HepG2 (cell line): ENCODE results near the gene PRR35. TPM values are rescaled to one million over a fixed set of nuclear protein-coding genes. Genes with fewer than 3 reads are reported as not detected.
A peak's percentile ranks its signal among the peaks of the same experiment; 100 is the strongest.

Experiments used
- EED ChIP-seq: sonication (generic); formaldehyde crosslinking; IDR thresholded peaks from 2 replicates; pipeline ENCODE4 v1.5.0; 2020; ENCODE audit warnings: mild to moderate bottlenecking, missing genetic modification reagents
- HMG20A ChIP-seq: IDR thresholded peaks from 2 replicates; pipeline ENCODE4 v1.6.1; 2016; ENCODE audit warnings: borderline replicate concordance
- IKZF4 ChIP-seq: sonication (generic); formaldehyde crosslinking; IDR thresholded peaks from 2 replicates; pipeline ENCODE4 v1.5.1; 2020; ENCODE audit warnings: borderline replicate concordance, mild to moderate bottlenecking, low read depth, missing genetic modification reagents; ENCODE audit errors: not compliant biosample characterization
- MTA1 ChIP-seq: sonication (generic); formaldehyde crosslinking; IDR thresholded peaks from 2 replicates; pipeline ENCODE4 v1.4.0; 2020; ENCODE audit warnings: missing genetic modification reagents, mild to moderate bottlenecking, borderline replicate concordance
- MYPOP ChIP-seq: sonication (generic); formaldehyde crosslinking; IDR thresholded peaks from 2 replicates; pipeline ENCODE4 v1.8.1; 2023; ENCODE audit warnings: mild to moderate bottlenecking, moderate library complexity, missing genetic modification reagents
- NKX3-1 ChIP-seq: sonication (generic); formaldehyde crosslinking; IDR thresholded peaks from 2 replicates; pipeline ENCODE4 v1.5.0; 2020; ENCODE audit warnings: missing genetic modification reagents
- POLR2AphosphoS5 ChIP-seq: IDR thresholded peaks from 2 replicates; pipeline ENCODE4 v1.6.1; 2012; ENCODE audit warnings: low read depth, low read length
- PTBP1 ChIP-seq: fragments of 200-400 bp; formaldehyde crosslinking; IDR thresholded peaks from 2 replicates; pipeline ENCODE4 v1.6.1; 2018; ENCODE audit warnings: low read length, low read depth; ENCODE audit not compliant: poor library complexity, severe bottlenecking
- REL ChIP-seq: sonication (generic); formaldehyde crosslinking; conservative IDR thresholded peaks from 2 replicates; pipeline ENCODE4 v1.8.0; 2022; ENCODE audit warnings: mild to moderate bottlenecking, missing genetic modification reagents, moderate library complexity
- RELA ChIP-seq: sonication (generic); formaldehyde crosslinking; IDR thresholded peaks from 2 replicates; pipeline ENCODE4 v1.4.0; 2020; ENCODE audit warnings: missing genetic modification reagents
- SMYD3 ChIP-seq: sonication (generic); formaldehyde crosslinking; IDR thresholded peaks from 2 replicates; pipeline ENCODE4 v1.8.1; 2023; ENCODE audit warnings: mild to moderate bottlenecking, missing genetic modification reagents
- YY1 ChIP-seq: IDR thresholded peaks from 2 replicates; pipeline ENCODE4 v1.6.1; 2011; ENCODE audit warnings: low read length, low read depth, moderate library complexity, mild to moderate bottlenecking; ENCODE audit not compliant: insufficient read depth, insufficient replicate concordance
- ZKSCAN5 ChIP-seq: sonication (generic); formaldehyde crosslinking; IDR thresholded peaks from 2 replicates; pipeline ENCODE4 v1.5.1; 2020; ENCODE audit warnings: mild to moderate bottlenecking, missing genetic modification reagents
- ZNF138 ChIP-seq: sonication (generic); formaldehyde crosslinking; IDR thresholded peaks from 2 replicates; pipeline ENCODE4 v1.5.0; 2020; ENCODE audit warnings: mild to moderate bottlenecking, low read depth, missing genetic modification reagents
- ZNF24 ChIP-seq: fragments of 450-650 bp; IDR thresholded peaks from 2 replicates; pipeline ENCODE4 v1.6.1; 2017; ENCODE audit warnings: antibody characterized with exemption, mild to moderate bottlenecking
- ZNF3 ChIP-seq: IDR thresholded peaks from 2 replicates; pipeline ENCODE4 v1.7.0; 2017; ENCODE audit warnings: inconsistent platforms
- ZNF446 ChIP-seq: sonication (generic); formaldehyde crosslinking; IDR thresholded peaks from 2 replicates; pipeline ENCODE4 v1.5.0; 2020; ENCODE audit warnings: mild to moderate bottlenecking, missing genetic modification reagents
- ZNF484 ChIP-seq: sonication (generic); formaldehyde crosslinking; IDR thresholded peaks from 2 replicates; pipeline ENCODE4 v1.5.1; 2020; ENCODE audit warnings: mild to moderate bottlenecking, low read depth, missing genetic modification reagents, borderline replicate concordance
- polyA plus RNA-seq, 8 experiments: library from polyadenylated mRNA; depleted of rRNA in 3 of 8; stranded (reverse) in 7 of 8; unstranded in 1 of 8; fragments of >200 nt; fragmentation: Illumina TruSeq in 4 of 8; extraction: Trizol in 4 of 8; gene quantifications; 2 replicates each; pipeline versions ENCODE4 v1.2.1 to v1.2.3, GENCODE V29; 2011 to 2016; ENCODE audit warnings: low read depth in 4 of 8, missing spikeins in 1 of 8, mixed read lengths in 1 of 8; ENCODE audit not compliant: insufficient read depth in 1 of 8
- total RNA-seq, 5 experiments: library from RNA; depleted of rRNA; stranded (reverse); fragments of >200 nt; fragmentation: Illumina TruSeq; extraction: Trizol; gene quantifications; 2 replicates each; pipeline ENCODE4 v1.2.3, GENCODE V29; 2016; ENCODE audit warnings: low read depth in 1 of 5

PRR35 gene
- total and polyA plus RNA-seq, 2 of the 13 experiments (the other 11 are each of a cell fraction or from before 2014, with no cell fraction given), result 0.07 to 0.16 TPM

- TF ChIP-seq ZNF446 (no peak), PTBP1 (peak; percentile 13), ZNF24 (no peak), MTA1 (peak; percentile 3; the same call in 1 of the 2 replicates), IKZF4 (CRISPR knock-in tag) (no peak), HMG20A (no peak), EED (CRISPR knock-in tag) (no peak), REL (CRISPR knock-in tag) (0 out of 2 replicates have a peak, but pooled peaks have one; percentile 26), YY1 (no peak), ZNF484 (CRISPR knock-in tag) (no peak), ZNF138 (no peak), SMYD3 (CRISPR knock-in tag) (no peak), MYPOP (CRISPR knock-in tag) (peak; percentile 17; the same call in 1 of the 2 replicates), NKX3-1 (CRISPR knock-in tag) (no peak), ZKSCAN5 (CRISPR knock-in tag) (0 out of 2 replicates have a peak, but pooled peaks have one; percentile 2), RELA (CRISPR knock-in tag) (no peak), POLR2AphosphoS5 (no peak), ZNF3 (CRISPR knock-in tag) (no peak)
- TF ChIP-seq, all 625 proteins: peak for 11
These were observed 1.2 kb upstream of the PRR35 start (continued) for GRCh38 chr16:559021-559380.
